GM12875 (cell line): Measurements from ENCODE around the gene WDR36.

Experiments
- H3K4me3 ChIP-seq: one replicate; pipeline ENCODE4 v1.5.1; 2011; ENCODE audit warnings: low read depth, low read length, control low read depth
- TF ChIP-seq, protein P1 (sequence below): IDR thresholded peaks from 2 replicates; pipeline ENCODE4 v1.5.1; 2011; ENCODE audit warnings: low read depth, mild to moderate bottlenecking, control low read depth, inconsistent platforms, low read length, moderate library complexity, borderline replicate concordance; ENCODE audit not compliant: insufficient read depth

The WDR36 gene

DNA sequence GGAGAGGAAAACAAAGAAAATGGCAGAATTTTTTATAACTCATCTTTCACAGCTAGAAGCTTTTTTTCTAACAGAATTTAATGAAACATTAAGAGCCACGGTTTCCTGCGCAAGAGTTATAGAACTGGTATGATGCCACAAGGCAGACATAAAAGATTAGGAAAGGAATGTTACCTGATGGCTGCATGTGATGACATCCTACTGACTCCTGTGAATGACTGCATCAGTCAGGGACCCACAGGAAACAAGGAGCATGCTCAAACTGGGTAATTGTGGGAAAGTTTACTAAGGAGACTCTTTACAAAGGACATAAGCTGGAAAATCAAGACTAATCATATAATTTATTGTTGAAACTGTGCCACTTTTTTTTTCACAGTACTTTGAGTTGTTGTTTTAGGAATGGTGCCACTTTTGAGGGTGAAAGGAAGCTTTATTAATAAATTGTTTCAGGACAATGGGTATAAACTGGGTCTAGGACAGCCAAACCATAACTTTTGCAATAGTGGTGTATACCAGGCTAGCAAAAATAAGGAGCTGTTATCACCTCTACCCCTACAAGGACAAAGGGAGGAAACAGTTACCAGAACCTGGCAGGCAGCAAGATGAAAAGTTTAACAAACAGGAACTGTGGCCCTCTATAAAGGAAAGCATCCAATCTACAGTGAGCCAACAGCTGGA, 25.7 kb upstream of the WDR36 start:
- TF ChIP-seq, protein P1, sequence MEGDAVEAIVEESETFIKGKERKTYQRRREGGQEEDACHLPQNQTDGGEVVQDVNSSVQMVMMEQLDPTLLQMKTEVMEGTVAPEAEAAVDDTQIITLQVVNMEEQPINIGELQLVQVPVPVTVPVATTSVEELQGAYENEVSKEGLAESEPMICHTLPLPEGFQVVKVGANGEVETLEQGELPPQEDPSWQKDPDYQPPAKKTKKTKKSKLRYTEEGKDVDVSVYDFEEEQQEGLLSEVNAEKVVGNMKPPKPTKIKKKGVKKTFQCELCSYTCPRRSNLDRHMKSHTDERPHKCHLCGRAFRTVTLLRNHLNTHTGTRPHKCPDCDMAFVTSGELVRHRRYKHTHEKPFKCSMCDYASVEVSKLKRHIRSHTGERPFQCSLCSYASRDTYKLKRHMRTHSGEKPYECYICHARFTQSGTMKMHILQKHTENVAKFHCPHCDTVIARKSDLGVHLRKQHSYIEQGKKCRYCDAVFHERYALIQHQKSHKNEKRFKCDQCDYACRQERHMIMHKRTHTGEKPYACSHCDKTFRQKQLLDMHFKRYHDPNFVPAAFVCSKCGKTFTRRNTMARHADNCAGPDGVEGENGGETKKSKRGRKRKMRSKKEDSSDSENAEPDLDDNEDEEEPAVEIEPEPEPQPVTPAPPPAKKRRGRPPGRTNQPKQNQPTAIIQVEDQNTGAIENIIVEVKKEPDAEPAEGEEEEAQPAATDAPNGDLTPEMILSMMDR = no peak

DNA sequence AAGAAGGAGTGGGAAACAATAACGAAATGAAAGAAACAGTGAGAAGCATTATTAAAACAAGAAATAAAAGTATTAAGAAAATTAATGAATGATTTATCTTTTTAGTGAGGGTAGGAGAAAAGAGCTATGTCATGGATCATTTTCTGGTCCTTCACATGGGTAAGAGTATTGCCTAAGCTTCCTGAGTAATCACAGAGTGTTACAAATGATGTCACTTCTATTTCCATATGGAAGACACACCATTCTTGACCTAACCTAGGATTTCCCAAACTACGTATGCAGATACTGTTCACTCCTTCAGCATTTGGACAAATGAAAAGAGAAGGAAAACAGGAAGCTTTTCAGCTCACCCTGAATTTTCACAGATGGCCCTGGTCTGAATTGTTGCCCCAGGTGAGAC, 23.9 kb upstream of the WDR36 start:
- no peak overlapping the region for H3K4me3 ChIP-seq
- TF ChIP-seq, protein P1 = no peak

More for the DNA sequence above, 25.7 kb upstream of the WDR36 start:
- H3K4me3 ChIP-seq = no peak overlapping the region

DNA sequence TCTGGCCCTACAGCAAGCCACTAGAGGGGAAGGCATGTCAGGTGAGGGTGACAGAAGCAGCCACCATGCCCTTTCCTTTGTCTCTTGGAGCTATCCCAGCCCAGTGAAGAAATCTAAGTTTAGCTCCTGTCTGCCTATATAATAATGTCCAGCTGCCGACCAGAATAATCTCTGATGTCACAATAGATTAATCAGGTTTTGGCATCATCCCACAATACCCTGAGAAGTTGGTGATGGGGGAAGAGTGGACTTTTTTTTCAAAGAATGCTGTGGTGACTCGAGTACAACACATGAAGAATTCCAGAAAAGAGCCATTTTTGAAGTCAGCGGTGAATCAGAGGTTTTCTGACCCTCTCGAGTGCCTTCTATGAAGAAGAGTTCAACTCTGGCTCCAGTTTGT, 22.3 kb upstream of the WDR36 start:
- no peak overlapping the region for H3K4me3 ChIP-seq
- TF ChIP-seq, protein P1 = no peak

DNA sequence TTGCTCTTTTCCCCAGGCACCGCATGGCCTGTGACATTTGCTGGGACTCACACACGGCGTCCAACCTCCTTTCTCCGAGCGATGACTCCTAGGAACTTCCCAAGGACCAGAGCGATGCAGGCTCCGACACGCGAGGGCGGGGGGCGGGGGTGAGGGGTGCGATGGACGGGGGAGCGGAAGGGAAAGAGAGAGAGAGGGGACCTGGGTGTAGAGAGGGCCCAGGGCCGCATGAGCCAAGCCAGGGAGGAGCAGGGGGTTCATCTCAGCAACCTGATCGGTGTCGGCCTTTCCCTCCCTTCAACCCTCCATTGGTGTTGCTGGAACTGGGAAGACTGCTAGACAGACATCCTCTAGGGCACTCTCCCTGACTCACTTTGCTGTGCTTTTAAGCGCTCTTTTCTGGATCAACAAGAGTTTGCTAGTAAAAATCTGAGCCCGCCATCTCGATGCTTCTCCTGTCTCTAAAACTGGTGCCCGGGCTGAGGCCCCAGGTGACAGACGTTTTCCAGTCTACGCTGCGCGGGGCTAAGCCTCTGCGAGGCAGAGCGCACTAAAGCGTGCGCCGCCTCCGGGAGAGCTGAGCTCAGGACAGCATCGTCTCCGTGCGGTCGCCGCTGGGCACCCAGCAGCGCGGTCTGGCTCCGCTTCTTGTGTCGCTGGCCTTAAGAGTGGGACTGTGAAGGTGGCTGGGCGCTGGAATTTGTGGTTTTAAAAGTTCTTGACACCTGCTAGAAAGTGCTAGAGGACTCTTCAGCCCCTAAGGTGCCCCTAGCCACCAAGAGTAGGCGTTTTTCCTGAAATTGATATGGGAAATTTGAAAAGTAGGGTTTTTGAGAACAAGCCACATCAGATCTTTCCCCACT, 21.6 kb upstream of the WDR36 start:
- no peak overlapping the region for H3K4me3 ChIP-seq

DNA sequence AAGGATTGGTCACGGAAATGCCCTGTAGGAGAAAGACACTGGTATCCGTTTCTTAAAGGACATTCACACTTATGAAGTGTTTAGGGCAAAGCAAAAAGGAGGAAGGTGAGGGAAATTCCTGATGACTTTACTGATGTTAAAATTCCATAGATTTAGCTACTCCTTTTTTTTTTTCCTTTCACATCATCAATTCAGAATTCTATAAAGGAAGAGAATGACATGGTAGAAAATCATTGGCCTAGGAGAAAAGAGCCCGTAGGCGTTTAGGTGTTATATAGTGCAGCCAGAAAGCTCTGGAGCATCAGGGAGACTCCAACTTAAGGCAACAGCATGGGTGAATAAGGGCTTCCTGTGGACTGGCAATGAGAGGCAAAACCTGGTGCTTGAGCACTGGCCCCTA, 20.7 kb upstream of the WDR36 start, which contains the start of gene TSLP:
Gene TSLP (plus strand): TSS at position 301 of the 400 bp plus-strand sequence. CDS start 178 bp downstream, outside the sequence.
- TF ChIP-seq, protein P1 = no peak
- H3K4me3 ChIP-seq = no peak within 1 kb of the TSS

More for the DNA sequence above, 21.6 kb upstream of the WDR36 start:
- TF ChIP-seq, protein P1 = no peak

DNA sequence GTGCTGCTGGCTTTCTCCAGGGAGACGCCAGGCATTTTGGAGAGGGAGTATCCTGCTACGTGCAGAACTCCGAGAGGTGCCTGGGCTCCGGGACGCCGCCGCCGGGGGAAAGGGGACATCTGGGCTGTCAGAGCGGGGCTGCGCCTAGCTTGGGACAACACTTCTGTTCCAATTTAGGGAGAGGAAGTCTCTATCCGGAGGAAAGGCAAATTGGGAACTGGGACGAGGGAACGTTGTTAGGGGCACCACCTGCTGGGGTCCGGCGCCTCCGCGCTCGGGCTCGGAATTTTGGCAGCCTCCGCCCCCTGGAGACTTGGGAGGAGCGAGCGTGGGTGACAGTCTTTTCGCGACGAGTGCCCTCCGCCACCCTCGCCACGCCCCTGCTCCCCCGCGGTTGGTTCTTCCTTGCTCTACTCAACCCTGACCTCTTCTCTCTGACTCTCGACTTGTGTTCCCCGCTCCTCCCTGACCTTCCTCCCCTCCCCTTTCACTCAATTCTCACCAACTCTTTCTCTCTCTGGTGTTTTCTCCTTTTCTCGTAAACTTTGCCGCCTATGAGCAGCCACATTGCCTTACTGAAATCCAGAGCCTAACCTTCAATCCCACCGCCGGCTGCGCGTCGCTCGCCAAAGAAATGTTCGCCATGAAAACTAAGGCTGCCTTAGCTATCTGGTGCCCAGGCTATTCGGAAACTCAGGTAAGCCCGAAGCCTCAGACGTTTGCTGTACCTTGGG, 19.0 kb upstream of the WDR36 start:
- TF ChIP-seq, protein P1 = no peak
- peak overlapping the region; percentile 39 for H3K4me3 ChIP-seq
